SU-DHL-6 (cell line): ENCODE data around the gene ZNF689.

Source experiments
- EZH2phosphoT487 ChIP-seq: fragments of 200-600 bp; sonication (generic), shearing (Covaris generic); conservative IDR thresholded peaks from 2 replicates; pipeline ENCODE4 v1.6.1; 2018; ENCODE audit warnings: mild to moderate bottlenecking, antibody characterized with exemption, low read length, moderate library complexity, mixed read lengths
- TF ChIP-seq, protein P1 (sequence below): fragments of 200-600 bp; sonication (generic); IDR thresholded peaks from one replicate; pipeline ENCODE4 v1.5.1; 2017; ENCODE audit warnings: antibody characterized with exemption, mild to moderate bottlenecking, low read length, moderate library complexity; ENCODE audit not compliant: insufficient read depth, poor library complexity, severe bottlenecking

- TF ChIP-seq, protein P1, sequence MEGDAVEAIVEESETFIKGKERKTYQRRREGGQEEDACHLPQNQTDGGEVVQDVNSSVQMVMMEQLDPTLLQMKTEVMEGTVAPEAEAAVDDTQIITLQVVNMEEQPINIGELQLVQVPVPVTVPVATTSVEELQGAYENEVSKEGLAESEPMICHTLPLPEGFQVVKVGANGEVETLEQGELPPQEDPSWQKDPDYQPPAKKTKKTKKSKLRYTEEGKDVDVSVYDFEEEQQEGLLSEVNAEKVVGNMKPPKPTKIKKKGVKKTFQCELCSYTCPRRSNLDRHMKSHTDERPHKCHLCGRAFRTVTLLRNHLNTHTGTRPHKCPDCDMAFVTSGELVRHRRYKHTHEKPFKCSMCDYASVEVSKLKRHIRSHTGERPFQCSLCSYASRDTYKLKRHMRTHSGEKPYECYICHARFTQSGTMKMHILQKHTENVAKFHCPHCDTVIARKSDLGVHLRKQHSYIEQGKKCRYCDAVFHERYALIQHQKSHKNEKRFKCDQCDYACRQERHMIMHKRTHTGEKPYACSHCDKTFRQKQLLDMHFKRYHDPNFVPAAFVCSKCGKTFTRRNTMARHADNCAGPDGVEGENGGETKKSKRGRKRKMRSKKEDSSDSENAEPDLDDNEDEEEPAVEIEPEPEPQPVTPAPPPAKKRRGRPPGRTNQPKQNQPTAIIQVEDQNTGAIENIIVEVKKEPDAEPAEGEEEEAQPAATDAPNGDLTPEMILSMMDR = no peak
- TF ChIP-seq EZH2phosphoT487 = no peak
Measured at GRCh38 chr16:30620169-30620568, 10.0 kb upstream of the ZNF689 start.
